ENCODE results near the gene A4GALT. TPM values are rescaled to one million over a fixed set of nuclear protein-coding genes. Genes with fewer than 3 reads are reported as not detected.
A peak's percentile ranks its signal among the peaks of the same experiment; 100 is the strongest.

A4GALT gene
- total and polyA plus RNA-seq, 2 donors (not counting 1 experiment from before 2014, with no cell fraction given) = 6.8 to 16.2 TPM

- H3K27ac ChIP-seq (ENCODE audit: insufficient read depth, low read length) = no peak overlapping the region
- DNase-seq (ENCODE audit: low read depth in 2 of 2) = no peak
- H3K9ac ChIP-seq (ENCODE audit: insufficient read depth, low read length) = no peak overlapping the region
Observed at GRCh38 chr22:42716221-42716620, 4.4 kb downstream of the A4GALT start.

DNA sequence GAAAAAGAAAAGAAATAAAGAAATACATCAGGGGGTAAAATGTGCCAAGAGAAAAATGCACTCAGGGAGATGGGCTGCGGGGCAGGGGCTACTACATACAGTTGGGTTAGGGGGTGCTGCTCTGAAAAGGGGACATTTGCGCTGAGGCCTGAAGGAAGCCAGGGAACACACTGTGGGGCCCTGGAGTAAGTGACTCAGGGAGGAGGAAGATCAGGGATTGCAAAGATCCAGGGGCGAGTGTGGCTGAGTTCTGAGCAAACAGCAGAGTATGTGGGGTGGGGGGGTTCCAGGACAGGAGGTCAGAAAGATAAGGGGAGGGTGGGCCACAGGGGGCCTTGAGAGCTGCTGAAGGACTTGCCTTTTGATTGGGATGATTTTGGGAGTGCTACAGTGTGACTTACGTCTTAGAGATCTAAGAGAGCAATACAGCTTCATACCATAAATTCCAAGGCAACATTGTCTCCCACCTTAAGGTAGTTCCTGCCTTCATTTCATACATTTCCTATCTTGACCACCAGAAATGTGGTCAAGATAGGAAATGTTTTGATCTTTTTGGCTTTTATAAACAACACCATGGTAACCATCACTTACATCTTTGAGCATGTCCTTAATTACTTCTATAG is 5.8 kb downstream of the A4GALT start:
- H3K9me3 ChIP-seq (ENCODE audit: control insufficient read depth, insufficient read depth, low read depth, low read length) = no peaks in the 10 kb centered on the region
- H3K4me3 ChIP-seq (replicated peaks in 1 of 4; ENCODE audit: control extremely low read depth in 1 of 4, insufficient read depth in 1 of 4, low read depth in 3 of 4, low read length in 4 of 4) = no peak overlapping the region
- H3K4me2 ChIP-seq (ENCODE audit: extremely low read depth, insufficient read depth, low read length) = no peak overlapping the region
- no peaks in the 10 kb centered on the region for H3K27me3 ChIP-seq (ENCODE audit: control insufficient read depth, insufficient read depth, low read length)
- H3K79me2 ChIP-seq (ENCODE audit: control insufficient read depth, insufficient read depth, low read length) = peaks cover 4% of the 10 kb centered on the region
- no peak overlapping the region for H2AFZ ChIP-seq (ENCODE audit: low read length)
- H3K36me3 ChIP-seq (ENCODE audit: control insufficient read depth, insufficient read depth, low read length) = no peaks in the 10 kb centered on the region
- no peaks in the 10 kb centered on the region for H3K4me1 ChIP-seq (ENCODE audit: control insufficient read depth, extremely low read depth, insufficient read depth, low read length)
- no peak overlapping the region for H3K9ac ChIP-seq (ENCODE audit: insufficient read depth, low read length)
- no peaks in the 10 kb centered on the region for H4K20me1 ChIP-seq (ENCODE audit: control insufficient read depth, extremely low read depth, insufficient read depth, low read length)
- TF ChIP-seq, protein P1, sequence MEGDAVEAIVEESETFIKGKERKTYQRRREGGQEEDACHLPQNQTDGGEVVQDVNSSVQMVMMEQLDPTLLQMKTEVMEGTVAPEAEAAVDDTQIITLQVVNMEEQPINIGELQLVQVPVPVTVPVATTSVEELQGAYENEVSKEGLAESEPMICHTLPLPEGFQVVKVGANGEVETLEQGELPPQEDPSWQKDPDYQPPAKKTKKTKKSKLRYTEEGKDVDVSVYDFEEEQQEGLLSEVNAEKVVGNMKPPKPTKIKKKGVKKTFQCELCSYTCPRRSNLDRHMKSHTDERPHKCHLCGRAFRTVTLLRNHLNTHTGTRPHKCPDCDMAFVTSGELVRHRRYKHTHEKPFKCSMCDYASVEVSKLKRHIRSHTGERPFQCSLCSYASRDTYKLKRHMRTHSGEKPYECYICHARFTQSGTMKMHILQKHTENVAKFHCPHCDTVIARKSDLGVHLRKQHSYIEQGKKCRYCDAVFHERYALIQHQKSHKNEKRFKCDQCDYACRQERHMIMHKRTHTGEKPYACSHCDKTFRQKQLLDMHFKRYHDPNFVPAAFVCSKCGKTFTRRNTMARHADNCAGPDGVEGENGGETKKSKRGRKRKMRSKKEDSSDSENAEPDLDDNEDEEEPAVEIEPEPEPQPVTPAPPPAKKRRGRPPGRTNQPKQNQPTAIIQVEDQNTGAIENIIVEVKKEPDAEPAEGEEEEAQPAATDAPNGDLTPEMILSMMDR (conservative IDR thresholded peaks at IDR 0.05 in 1 of 2, IDR thresholded peaks at IDR 0.05 in 1 of 2; ENCODE audit: low read depth in 1 of 2, low read length in 2 of 2) = no peak
- no peak for TF ChIP-seq EZH2 (IDR thresholded peaks at IDR 0.05; ENCODE audit: low read length, missing control alignments)
- no peak overlapping the region for H3K27ac ChIP-seq (ENCODE audit: insufficient read depth, low read length)
- peak in 1 of 2 donors; percentile 38 for DNase-seq (ENCODE audit: low read depth in 2 of 2)

More at GRCh38 chr22:42716221-42716620, 4.4 kb downstream of the A4GALT start:
- H3K27me3 ChIP-seq (ENCODE audit: control insufficient read depth, insufficient read depth, low read length) = no peaks in the 10 kb centered on the region
- no peaks in the 10 kb centered on the region for H3K4me1 ChIP-seq (ENCODE audit: control insufficient read depth, extremely low read depth, insufficient read depth, low read length)
- no peak overlapping the region for H3K4me3 ChIP-seq (replicated peaks in 1 of 4; ENCODE audit: control extremely low read depth in 1 of 4, insufficient read depth in 1 of 4, low read depth in 3 of 4, low read length in 4 of 4)
- peaks cover 4% of the 10 kb centered on the region for H3K79me2 ChIP-seq (ENCODE audit: control insufficient read depth, insufficient read depth, low read length)
- H2AFZ ChIP-seq (ENCODE audit: low read length) = no peak overlapping the region
- H3K9me3 ChIP-seq (ENCODE audit: control insufficient read depth, insufficient read depth, low read depth, low read length) = no peaks in the 10 kb centered on the region
- H3K4me2 ChIP-seq (ENCODE audit: extremely low read depth, insufficient read depth, low read length) = no peak overlapping the region
- H4K20me1 ChIP-seq (ENCODE audit: control insufficient read depth, extremely low read depth, insufficient read depth, low read length) = no peaks in the 10 kb centered on the region
- no peaks in the 10 kb centered on the region for H3K36me3 ChIP-seq (ENCODE audit: control insufficient read depth, insufficient read depth, low read length)
- no peak for TF ChIP-seq EZH2 (IDR thresholded peaks at IDR 0.05; ENCODE audit: low read length, missing control alignments)
- TF ChIP-seq, protein P1 (conservative IDR thresholded peaks at IDR 0.05 in 1 of 2, IDR thresholded peaks at IDR 0.05 in 1 of 2; ENCODE audit: low read depth in 1 of 2, low read length in 2 of 2) = no peak

DNA sequence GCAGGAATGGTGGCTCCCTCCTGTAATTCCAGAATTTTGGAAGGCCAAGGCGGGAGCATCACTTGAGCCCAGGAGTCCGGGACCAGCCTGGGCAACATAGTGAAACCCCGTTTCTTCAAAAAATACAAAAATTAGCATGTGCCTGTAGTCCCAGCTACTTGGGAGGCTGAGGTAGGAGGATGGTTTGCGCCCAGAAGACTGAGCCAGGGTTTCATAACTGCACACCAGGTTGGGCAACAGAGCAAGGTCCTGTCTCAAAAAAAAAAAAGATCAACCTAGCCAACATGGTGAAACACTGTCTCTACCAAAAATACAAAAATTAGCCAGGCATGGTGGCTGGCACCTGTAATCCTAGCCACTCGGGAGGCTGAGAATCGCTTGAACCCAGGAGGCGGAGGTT is 6.4 kb downstream of the A4GALT start:
- peaks cover 4% of the 10 kb centered on the region for H3K79me2 ChIP-seq (ENCODE audit: control insufficient read depth, insufficient read depth, low read length)

More for the DNA sequence above, 6.4 kb downstream of the A4GALT start:
- Histone ChIP-seq H4K20me1 (ENCODE audit: control insufficient read depth, extremely low read depth, insufficient read depth, low read length) (no peaks in the 10 kb centered on the region), H3K27me3 (ENCODE audit: control insufficient read depth, insufficient read depth, low read length) (no peaks in the 10 kb centered on the region), H3K9me3 (ENCODE audit: control insufficient read depth, insufficient read depth, low read depth, low read length) (no peaks in the 10 kb centered on the region), H3K9ac (ENCODE audit: insufficient read depth, low read length) (no peak overlapping the region), H3K4me1 (ENCODE audit: control insufficient read depth, extremely low read depth, insufficient read depth, low read length) (no peaks in the 10 kb centered on the region), H3K36me3 (ENCODE audit: control insufficient read depth, insufficient read depth, low read length) (no peaks in the 10 kb centered on the region), H3K27ac (ENCODE audit: insufficient read depth, low read length) (no peak overlapping the region), H3K4me2 (ENCODE audit: extremely low read depth, insufficient read depth, low read length) (no peak overlapping the region), H2AFZ (ENCODE audit: low read length) (no peak overlapping the region), H3K4me3 (replicated peaks in 1 of 4; ENCODE audit: control extremely low read depth in 1 of 4, insufficient read depth in 1 of 4, low read depth in 3 of 4, low read length in 4 of 4) (no peak overlapping the region)
- DNase-seq (ENCODE audit: low read depth in 2 of 2) = no peak
- TF ChIP-seq EZH2 (IDR thresholded peaks at IDR 0.05; ENCODE audit: low read length, missing control alignments) = no peak
- TF ChIP-seq, protein P1 (conservative IDR thresholded peaks at IDR 0.05 in 1 of 2, IDR thresholded peaks at IDR 0.05 in 1 of 2; ENCODE audit: low read depth in 1 of 2, low read length in 2 of 2) = no peak

Measured in fibroblast of lung (primary cell).